ENCODE data around the gene UBE2J2. TPM values are rescaled to one million over a fixed set of nuclear protein-coding genes. Genes with fewer than 3 reads are reported as not detected.

UBE2J2 gene
- total RNA-seq, 2 experiments from 2014 or later, result 41.4 to 41.5 TPM

- H3K36me3 ChIP-seq (ENCODE audit: insufficient read depth, low read length), result peaks cover 18% of the 10 kb centered on the region
- peak overlapping the region; percentile 77 for H3K27ac Mint-ChIP-seq
- no peak overlapping the region for H3K4me3 ChIP-seq (ENCODE audit: low read length)
- no peak for TF ChIP-seq CTCF (IDR thresholded peaks at IDR 0.05)
- no peaks in the 10 kb centered on the region for H3K27me3 Mint-ChIP-seq
- peaks cover 23% of the 10 kb centered on the region for H3K4me1 Mint-ChIP-seq (ENCODE audit: low read depth)
- ChIA-PET CTCF (no interaction called here), POLR2A (no interaction called here)
- no peak overlapping the region for H3K27ac ChIP-seq (ENCODE audit: low read depth in 1 of 2, low read length in 2 of 2)
- H3K4me3 Mint-ChIP-seq, result peak overlapping the region; percentile 84
- no peaks in the 10 kb centered on the region for H3K27me3 ChIP-seq (ENCODE audit: control insufficient read depth in 1 of 2, insufficient read depth in 2 of 2, low read length in 2 of 2)
- peaks cover 0 to 6% of the 10 kb centered on the region in 2 experiments for H3K9me3 ChIP-seq (ENCODE audit: control insufficient read depth in 1 of 2, insufficient read depth in 1 of 2, low read length in 2 of 2)
- H3K36me3 Mint-ChIP-seq (ENCODE audit: low read depth), result peaks cover 29% of the 10 kb centered on the region
- no peaks in the 10 kb centered on the region for H3K9me3 Mint-ChIP-seq
- ATAC-seq (ENCODE audit: poor library complexity), result no peak
- intact Hi-C loops (cut with DNase I, micrococcal nuclease), result no loop called here
- H3K4me1 ChIP-seq (ENCODE audit: insufficient read depth, low read length), result peaks cover 49% of the 10 kb centered on the region
- no peak for DNase-seq
Observed at GRCh38 chr1:1233567-1233892, 40.1 kb downstream of the UBE2J2 start.

GRCh38 chr1:1232796-1233566, 40.7 kb downstream of the UBE2J2 start:
- H3K36me3 Mint-ChIP-seq (ENCODE audit: low read depth), result peaks cover 31% of the 10 kb centered on the region
- no peak for TF ChIP-seq CTCF (IDR thresholded peaks at IDR 0.05)
- Histone ChIP-seq H3K9me3 (ENCODE audit: control insufficient read depth in 1 of 2, insufficient read depth in 1 of 2, low read length in 2 of 2) (peaks cover 0 to 3% of the 10 kb centered on the region in 2 experiments), H3K4me1 (ENCODE audit: insufficient read depth, low read length) (peaks cover 55% of the 10 kb centered on the region), H3K36me3 (ENCODE audit: insufficient read depth, low read length) (peaks cover 23% of the 10 kb centered on the region), H3K27me3 (ENCODE audit: control insufficient read depth in 1 of 2, insufficient read depth in 2 of 2, low read length in 2 of 2) (no peaks in the 10 kb centered on the region), H3K4me3 (ENCODE audit: low read length) (peak overlapping the region; percentile 22), H3K27ac (ENCODE audit: low read depth in 1 of 2, low read length in 2 of 2) (no peak overlapping the region)
- H3K4me3 Mint-ChIP-seq, result peak overlapping the region; percentile 84
- H3K27ac Mint-ChIP-seq, result peak overlapping the region; percentile 77
- CTCF ChIA-PET, result no interaction called here
- POLR2A ChIA-PET, result interaction anchor here (2.5 kb wide), 1 partner anchor 25 kb away, joined by 9 read pairs; no protein-coding TSS in a partner anchor
- intact Hi-C loops (cut with DNase I, micrococcal nuclease), result loop anchor here in 1 of 2 experiments (1.0 kb wide), 2 partner anchors 117 to 174 kb away; partner anchors contain the start of genes C1orf159 and MRPL20
- peak in 1 of 14 experiments; percentile 58 for DNase-seq
- no peak for ATAC-seq (ENCODE audit: poor library complexity)
- H3K27me3 Mint-ChIP-seq, result no peaks in the 10 kb centered on the region
- H3K4me1 Mint-ChIP-seq (ENCODE audit: low read depth), result peaks cover 23% of the 10 kb centered on the region
- no peaks in the 10 kb centered on the region for H3K9me3 Mint-ChIP-seq

DNA sequence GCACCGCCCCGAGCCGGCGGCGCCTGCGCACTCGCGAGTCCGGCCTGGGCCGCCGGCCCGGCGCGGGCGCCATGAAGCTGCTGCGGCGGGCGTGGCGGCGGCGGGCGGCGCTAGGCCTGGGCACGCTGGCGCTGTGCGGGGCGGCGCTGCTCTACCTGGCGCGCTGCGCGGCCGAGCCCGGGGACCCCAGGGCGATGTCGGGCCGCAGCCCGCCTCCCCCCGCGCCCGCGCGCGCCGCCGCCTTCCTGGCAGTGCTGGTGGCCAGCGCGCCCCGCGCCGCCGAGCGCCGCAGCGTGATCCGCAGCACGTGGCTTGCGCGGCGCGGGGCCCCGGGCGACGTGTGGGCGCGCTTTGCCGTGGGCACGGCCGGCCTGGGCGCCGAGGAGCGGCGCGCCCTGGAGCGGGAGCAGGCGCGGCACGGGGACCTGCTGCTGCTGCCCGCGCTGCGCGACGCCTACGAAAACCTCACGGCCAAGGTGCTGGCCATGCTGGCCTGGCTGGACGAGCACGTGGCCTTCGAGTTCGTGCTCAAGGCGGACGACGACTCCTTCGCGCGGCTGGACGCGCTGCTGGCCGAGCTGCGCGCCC, 41.4 kb downstream of the UBE2J2 start, which contains the start of gene B3GALT6:
B3GALT6 (plus strand) TSS at position 30 of the 588 bp plus-strand sequence; CDS start at position 72, 42 bp downstream.
- peaks cover 30% of the 10 kb centered on the region for H3K36me3 ChIP-seq (ENCODE audit: insufficient read depth, low read length)
- H3K4me1 ChIP-seq (ENCODE audit: insufficient read depth, low read length), result peaks cover 60% of the 10 kb centered on the region
- peak within 1 kb of the TSS; percentile 90 for H3K27ac Mint-ChIP-seq
- peak within 1 kb of the TSS; percentile 96 for H3K4me3 Mint-ChIP-seq
- no peaks in the 10 kb centered on the region for H3K9me3 Mint-ChIP-seq
- ChIA-PET POLR2A (interaction anchor here (0.6 to 2.5 kb wide), 3 partner anchors 25 to 266 kb away, joined by 3 to 9 read pairs (median 7); partner anchors contain the start of genes PLEKHN1 and TTLL10), CTCF (interaction anchor here (2.3 kb wide), 1 partner anchor 110 kb away, joined by 8 read pairs; no protein-coding TSS in a partner anchor)
- no peaks in the 10 kb centered on the region for H3K27me3 Mint-ChIP-seq
- no peaks in the 10 kb centered on the region for H3K9me3 ChIP-seq (ENCODE audit: control insufficient read depth in 1 of 2, insufficient read depth in 1 of 2, low read length in 2 of 2)
- intact Hi-C loops (cut with DNase I, micrococcal nuclease), result loop anchor here in 1 of 2 experiments (1.0 kb wide), 2 partner anchors 116 to 175 kb away; partner anchors contain the start of genes C1orf159 and MRPL20
- peak within 1 kb of the TSS; percentile 88 for H3K4me3 ChIP-seq (ENCODE audit: low read length)
- peak within 1 kb of the TSS; percentile 44 to 87 for H3K27ac ChIP-seq (ENCODE audit: low read depth in 1 of 2, low read length in 2 of 2)
- ATAC-seq (ENCODE audit: poor library complexity) (no peak), DNase-seq (no peak)
- no peak for TF ChIP-seq CTCF (IDR thresholded peaks at IDR 0.05)
- H3K4me1 Mint-ChIP-seq (ENCODE audit: low read depth), result peaks cover 23% of the 10 kb centered on the region
- peaks cover 35% of the 10 kb centered on the region for H3K36me3 Mint-ChIP-seq (ENCODE audit: low read depth)
- no peaks in the 10 kb centered on the region for H3K27me3 ChIP-seq (ENCODE audit: control insufficient read depth in 1 of 2, insufficient read depth in 2 of 2, low read length in 2 of 2)
